GM12878 (cell line): ENCODE results near the gene NPAS4.

ENCODE experiments used
- CBX3 ChIP-seq: fragments of 200-600 bp; sonication (generic); IDR thresholded peaks from 2 replicates; pipeline ENCODE4 v1.6.1; 2016; ENCODE audit warnings: low read depth, borderline replicate concordance
- CREM ChIP-seq: IDR thresholded peaks from 2 replicates; pipeline ENCODE4 v1.6.1; 2014; ENCODE audit warnings: antibody characterized with exemption, low read depth
- EZH2 ChIP-seq: IDR thresholded peaks from 2 replicates; pipeline ENCODE4 v1.6.1; 2012; ENCODE audit warnings: low read depth, mild to moderate bottlenecking, control low read depth, inconsistent platforms, low read length, borderline replicate concordance; ENCODE audit not compliant: control insufficient read depth
- RAD21 ChIP-seq: IDR thresholded peaks from 2 replicates; pipeline ENCODE4 v1.6.1; 2011; ENCODE audit warnings: mild to moderate bottlenecking, low read depth, low read length, moderate library complexity; ENCODE audit not compliant: insufficient read depth
- TF ChIP-seq, protein P1 (sequence below), 3 experiments: IDR thresholded peaks in 2 of 3; conservative IDR thresholded peaks in 1 of 3; 2 replicates each; pipeline ENCODE4 v1.5.1; 2011; ENCODE audit warnings: low read depth in 3 of 3, low read length in 3 of 3, mild to moderate bottlenecking in 3 of 3, control low read depth in 2 of 3, moderate library complexity in 2 of 3, inconsistent platforms in 1 of 3, mixed read lengths in 1 of 3; ENCODE audit not compliant: control insufficient read depth in 2 of 3, insufficient read depth in 1 of 3; ENCODE audit errors: extremely low read depth in 1 of 3

DNA sequence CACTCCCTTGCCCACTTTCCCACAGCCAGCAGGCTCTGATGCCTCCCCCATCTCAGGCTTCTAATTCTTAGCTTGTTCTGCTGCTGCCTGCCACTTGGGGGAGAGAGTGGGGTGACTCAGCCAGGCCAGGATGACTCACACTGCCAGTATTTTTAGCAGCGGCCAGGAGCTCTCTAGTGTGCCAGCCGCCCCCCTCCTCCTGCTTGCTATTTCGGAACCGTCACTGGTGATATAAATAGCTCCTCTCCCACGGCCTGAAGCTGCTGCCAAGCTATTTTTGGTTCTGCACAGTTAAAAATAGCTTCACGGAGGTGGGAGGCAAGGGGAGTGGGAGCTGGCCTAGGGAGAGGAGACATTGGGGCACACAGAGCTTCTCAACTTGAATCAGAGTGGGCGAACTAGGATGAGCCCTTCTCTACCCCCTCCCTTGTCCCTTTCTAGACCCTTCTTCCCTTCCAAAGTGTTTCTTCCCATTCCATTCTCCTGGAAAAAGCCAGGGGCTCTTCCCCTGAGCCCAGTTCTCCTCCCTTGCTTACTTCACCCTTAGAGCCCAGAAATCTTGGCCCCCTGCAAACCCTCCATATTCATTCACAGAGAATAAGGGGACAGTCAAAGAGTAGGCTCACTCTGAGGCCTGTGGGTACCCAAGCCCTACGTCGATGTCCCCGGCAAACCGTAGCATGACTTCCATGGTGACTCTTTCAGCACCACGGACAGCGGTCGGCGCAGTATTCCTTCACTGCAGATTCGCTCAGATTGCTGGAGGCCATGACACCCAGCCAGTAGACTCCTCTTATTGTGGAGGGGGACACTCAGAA lies 2.5 kb upstream of the NPAS4 start:
- TF ChIP-seq, protein P1, sequence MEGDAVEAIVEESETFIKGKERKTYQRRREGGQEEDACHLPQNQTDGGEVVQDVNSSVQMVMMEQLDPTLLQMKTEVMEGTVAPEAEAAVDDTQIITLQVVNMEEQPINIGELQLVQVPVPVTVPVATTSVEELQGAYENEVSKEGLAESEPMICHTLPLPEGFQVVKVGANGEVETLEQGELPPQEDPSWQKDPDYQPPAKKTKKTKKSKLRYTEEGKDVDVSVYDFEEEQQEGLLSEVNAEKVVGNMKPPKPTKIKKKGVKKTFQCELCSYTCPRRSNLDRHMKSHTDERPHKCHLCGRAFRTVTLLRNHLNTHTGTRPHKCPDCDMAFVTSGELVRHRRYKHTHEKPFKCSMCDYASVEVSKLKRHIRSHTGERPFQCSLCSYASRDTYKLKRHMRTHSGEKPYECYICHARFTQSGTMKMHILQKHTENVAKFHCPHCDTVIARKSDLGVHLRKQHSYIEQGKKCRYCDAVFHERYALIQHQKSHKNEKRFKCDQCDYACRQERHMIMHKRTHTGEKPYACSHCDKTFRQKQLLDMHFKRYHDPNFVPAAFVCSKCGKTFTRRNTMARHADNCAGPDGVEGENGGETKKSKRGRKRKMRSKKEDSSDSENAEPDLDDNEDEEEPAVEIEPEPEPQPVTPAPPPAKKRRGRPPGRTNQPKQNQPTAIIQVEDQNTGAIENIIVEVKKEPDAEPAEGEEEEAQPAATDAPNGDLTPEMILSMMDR (IDR thresholded peaks at IDR 0.05 in 2 of 3, conservative IDR thresholded peaks at IDR 0.05 in 1 of 3; ENCODE audit: control insufficient read depth in 2 of 3, extremely low read depth in 1 of 3, insufficient read depth in 1 of 3, low read depth in 3 of 3, low read length in 3 of 3) = peak in 2 of 3 experiments; percentile 45 to 49; a peak in 4 of 6 replicates
- TF ChIP-seq RAD21 (no peak), EZH2 (no peak), CBX3 (no peak), CREM (no peak; the same call in 1 of the 2 replicates)
